ENCODE data around the gene CUX1. TPM values are rescaled to one million over a fixed set of nuclear protein-coding genes. Genes with fewer than 3 reads are reported as not detected.

CUX1 gene
- total RNA-seq, 2 donors from 2014 or later: 24.7 to 26.2 TPM

- ATAC-seq (replicated peaks in 1 of 2) (peak; percentile 37), DNase-seq (peak; percentile 14 to 31)
These were observed 40.0 kb downstream of the CUX1 start for GRCh38 chr7:101857358-101857811.

GRCh38 chr7:101858437-101859385, 41.3 kb downstream of the CUX1 start:
- no peaks in the 10 kb centered on the region for H3K36me3 Mint-ChIP-seq (ENCODE audit: insufficient read depth in 2 of 2)
- ATAC-seq (replicated peaks in 1 of 2) (no peak), DNase-seq (no peak)
- H3K4me3 Mint-ChIP-seq: no peak overlapping the region
- H3K4me1 Mint-ChIP-seq (ENCODE audit: low read depth): peaks cover 56% of the 10 kb centered on the region
- H3K27me3 Mint-ChIP-seq (ENCODE audit: low read depth): no peaks in the 10 kb centered on the region
- H3K27ac Mint-ChIP-seq: no peak overlapping the region
- H3K9me3 Mint-ChIP-seq: no peaks in the 10 kb centered on the region

More at GRCh38 chr7:101857358-101857811, 40.0 kb downstream of the CUX1 start:
- no peaks in the 10 kb centered on the region for H3K9me3 Mint-ChIP-seq
- no peaks in the 10 kb centered on the region for H3K36me3 Mint-ChIP-seq (ENCODE audit: insufficient read depth in 2 of 2)
- H3K27me3 Mint-ChIP-seq (ENCODE audit: low read depth): no peaks in the 10 kb centered on the region
- H3K4me3 Mint-ChIP-seq: peak overlapping the region; percentile 91 to 95
- peaks cover 56% of the 10 kb centered on the region for H3K4me1 Mint-ChIP-seq (ENCODE audit: low read depth)
- peak overlapping the region; percentile 94 for H3K27ac Mint-ChIP-seq

GRCh38 chr7:101859411-101860106, 42.1 kb downstream of the CUX1 start:
- ATAC-seq (replicated peaks in 1 of 2) (no peak), DNase-seq (no peak)
- Mint-ChIP-seq H3K9me3 (no peaks in the 10 kb centered on the region), H3K4me3 (no peak overlapping the region), H3K36me3 (ENCODE audit: insufficient read depth in 2 of 2) (no peaks in the 10 kb centered on the region), H3K27ac (no peak overlapping the region), H3K4me1 (ENCODE audit: low read depth) (peaks cover 48% of the 10 kb centered on the region), H3K27me3 (ENCODE audit: low read depth) (no peaks in the 10 kb centered on the region)

GRCh38 chr7:101860316-101861217, 43.1 kb downstream of the CUX1 start:
- ATAC-seq (replicated peaks in 1 of 2) (no peak), DNase-seq (no peak)
- no peaks in the 10 kb centered on the region for H3K36me3 Mint-ChIP-seq (ENCODE audit: insufficient read depth in 2 of 2)
- no peak overlapping the region for H3K4me3 Mint-ChIP-seq
- H3K27me3 Mint-ChIP-seq (ENCODE audit: low read depth): no peaks in the 10 kb centered on the region
- no peaks in the 10 kb centered on the region for H3K9me3 Mint-ChIP-seq
- no peak overlapping the region for H3K27ac Mint-ChIP-seq
- peaks cover 44% of the 10 kb centered on the region for H3K4me1 Mint-ChIP-seq (ENCODE audit: low read depth)

GRCh38 chr7:101861218-101861775, 43.9 kb downstream of the CUX1 start:
- no peak overlapping the region for H3K27ac Mint-ChIP-seq
- H3K9me3 Mint-ChIP-seq: no peaks in the 10 kb centered on the region
- no peak overlapping the region for H3K4me3 Mint-ChIP-seq
- H3K4me1 Mint-ChIP-seq (ENCODE audit: low read depth): peaks cover 41% of the 10 kb centered on the region
- no peak for ATAC-seq (replicated peaks in 1 of 2)
- no peaks in the 10 kb centered on the region for H3K27me3 Mint-ChIP-seq (ENCODE audit: low read depth)
- no peak for DNase-seq
- H3K36me3 Mint-ChIP-seq (ENCODE audit: insufficient read depth in 2 of 2): no peaks in the 10 kb centered on the region

- peaks cover 34% of the 10 kb centered on the region for H3K4me1 Mint-ChIP-seq (ENCODE audit: low read depth)
- no peaks in the 10 kb centered on the region for H3K36me3 Mint-ChIP-seq (ENCODE audit: insufficient read depth in 2 of 2)
- DNase-seq (no peak), ATAC-seq (replicated peaks in 1 of 2) (no peak)
- H3K27ac Mint-ChIP-seq: no peak overlapping the region
- H3K27me3 Mint-ChIP-seq (ENCODE audit: low read depth): no peaks in the 10 kb centered on the region
- no peaks in the 10 kb centered on the region for H3K9me3 Mint-ChIP-seq
- H3K4me3 Mint-ChIP-seq: no peak overlapping the region
These were observed 45.1 kb downstream of the CUX1 start for GRCh38 chr7:101862280-101863220.

- ATAC-seq (replicated peaks in 1 of 2): no peak
- Mint-ChIP-seq H3K36me3 (ENCODE audit: insufficient read depth in 2 of 2) (no peaks in the 10 kb centered on the region), H3K4me1 (ENCODE audit: low read depth) (peaks cover 31% of the 10 kb centered on the region), H3K27ac (no peak overlapping the region), H3K4me3 (no peak overlapping the region), H3K27me3 (ENCODE audit: low read depth) (no peaks in the 10 kb centered on the region), H3K9me3 (no peaks in the 10 kb centered on the region)
- no peak for DNase-seq
These were observed 46.2 kb downstream of the CUX1 start for GRCh38 chr7:101863598-101863997.

- Mint-ChIP-seq H3K4me1 (ENCODE audit: low read depth) (peaks cover 35% of the 10 kb centered on the region), H3K27me3 (ENCODE audit: low read depth) (no peaks in the 10 kb centered on the region), H3K27ac (no peak overlapping the region), H3K4me3 (no peak overlapping the region), H3K9me3 (no peaks in the 10 kb centered on the region), H3K36me3 (ENCODE audit: insufficient read depth in 2 of 2) (no peaks in the 10 kb centered on the region)
- ATAC-seq (replicated peaks in 1 of 2): no peak
- DNase-seq: no peak
These were observed 46.6 kb downstream of the CUX1 start for GRCh38 chr7:101864039-101864438.

GRCh38 chr7:101865031-101865430, 47.6 kb downstream of the CUX1 start:
- H3K36me3 Mint-ChIP-seq (ENCODE audit: insufficient read depth in 2 of 2): no peaks in the 10 kb centered on the region
- DNase-seq: no peak
- no peaks in the 10 kb centered on the region for H3K9me3 Mint-ChIP-seq
- H3K4me3 Mint-ChIP-seq: no peak overlapping the region
- no peak for ATAC-seq (replicated peaks in 1 of 2)
- no peak overlapping the region for H3K27ac Mint-ChIP-seq
- peaks cover 32% of the 10 kb centered on the region for H3K4me1 Mint-ChIP-seq (ENCODE audit: low read depth)
- H3K27me3 Mint-ChIP-seq (ENCODE audit: low read depth): no peaks in the 10 kb centered on the region

- H3K36me3 Mint-ChIP-seq (ENCODE audit: insufficient read depth in 2 of 2): no peaks in the 10 kb centered on the region
- peaks cover 27% of the 10 kb centered on the region for H3K4me1 Mint-ChIP-seq (ENCODE audit: low read depth)
- H3K4me3 Mint-ChIP-seq: no peak overlapping the region
- DNase-seq (no peak), ATAC-seq (replicated peaks in 1 of 2) (no peak)
- H3K9me3 Mint-ChIP-seq: no peaks in the 10 kb centered on the region
- no peaks in the 10 kb centered on the region for H3K27me3 Mint-ChIP-seq (ENCODE audit: low read depth)
- no peak overlapping the region for H3K27ac Mint-ChIP-seq
These were observed 48.0 kb downstream of the CUX1 start for GRCh38 chr7:101865455-101865854.

- Mint-ChIP-seq H3K4me1 (ENCODE audit: low read depth) (peaks cover 27% of the 10 kb centered on the region), H3K27me3 (ENCODE audit: low read depth) (no peaks in the 10 kb centered on the region), H3K4me3 (no peak overlapping the region), H3K9me3 (no peaks in the 10 kb centered on the region), H3K36me3 (ENCODE audit: insufficient read depth in 2 of 2) (no peaks in the 10 kb centered on the region), H3K27ac (no peak overlapping the region)
- ATAC-seq (replicated peaks in 1 of 2): no peak
- no peak for DNase-seq
These were observed 48.9 kb downstream of the CUX1 start for GRCh38 chr7:101866328-101866727.

GRCh38 chr7:101867265-101867664, 49.8 kb downstream of the CUX1 start:
- ATAC-seq (replicated peaks in 1 of 2) (no peak), DNase-seq (no peak)
- no peak overlapping the region for H3K4me3 Mint-ChIP-seq
- peaks cover 27% of the 10 kb centered on the region for H3K4me1 Mint-ChIP-seq (ENCODE audit: low read depth)
- no peak overlapping the region for H3K27ac Mint-ChIP-seq
- H3K36me3 Mint-ChIP-seq (ENCODE audit: insufficient read depth in 2 of 2): no peaks in the 10 kb centered on the region
- H3K27me3 Mint-ChIP-seq (ENCODE audit: low read depth): no peaks in the 10 kb centered on the region
- no peaks in the 10 kb centered on the region for H3K9me3 Mint-ChIP-seq
